Measurements from ENCODE around the gene CLDN3.
"Not testable (repeated sequence)": the region's sequence is repeated elsewhere in the genome, so short reads cannot be mapped to it uniquely, and the experiment has no call there.

The CLDN3 gene

GRCh38 chr7:73802459-73802858, 32.4 kb upstream of the CLDN3 start:
- no peak for TF ChIP-seq CTCF (conservative IDR thresholded peaks at IDR 0.05)
- no peak overlapping the region for H3K27ac ChIP-seq

GRCh38 chr7:73801577-73801976, 31.5 kb upstream of the CLDN3 start:
- no peak for TF ChIP-seq CTCF (conservative IDR thresholded peaks at IDR 0.05)
- no peak overlapping the region for H3K27ac ChIP-seq

- peak overlapping the region; percentile 12; the same call in 1 of the 2 replicates for H3K27ac ChIP-seq
- TF ChIP-seq CTCF (conservative IDR thresholded peaks at IDR 0.05) = no peak
Measured at GRCh38 chr7:73799282-73800141, 29.4 kb upstream of the CLDN3 start.

- H3K27ac ChIP-seq = not testable (repeated sequence)
Measured at GRCh38 chr7:73797176-73797575, 27.1 kb upstream of the CLDN3 start.

GRCh38 chr7:73796656-73797055, 26.6 kb upstream of the CLDN3 start:
- H3K27ac ChIP-seq = not testable (repeated sequence)

- not testable (repeated sequence) for H3K27ac ChIP-seq
Measured at GRCh38 chr7:73795188-73795587, 25.1 kb upstream of the CLDN3 start.

GRCh38 chr7:73791170-73791690, 21.2 kb upstream of the CLDN3 start:
- H3K27ac ChIP-seq = not testable (repeated sequence)

- H3K27ac ChIP-seq = no peak overlapping the region
- no peak for TF ChIP-seq CTCF (conservative IDR thresholded peaks at IDR 0.05)
Measured at GRCh38 chr7:73789051-73789450, 19.0 kb upstream of the CLDN3 start.

GRCh38 chr7:73787786-73788048, 17.6 kb upstream of the CLDN3 start:
- not testable (repeated sequence) for H3K27ac ChIP-seq

- no peak overlapping the region for H3K27ac ChIP-seq
- TF ChIP-seq CTCF (conservative IDR thresholded peaks at IDR 0.05) = no peak
Measured at GRCh38 chr7:73786588-73786987, 16.5 kb upstream of the CLDN3 start.

Data from VCaP (cell line).